A673 (cell line): ENCODE measurements around the gene BBS9. TPM values are rescaled to one million over a fixed set of nuclear protein-coding genes. Genes with fewer than 3 reads are reported as not detected.

Experiments
- BruUV-seq: library from RNA; stranded (reverse); fragments of 400-500 nt; replicated peaks from 2 replicates; lab custom pipeline; 2021; lab: Mats Ljungman, UMichigan
- CTCF ChIA-PET: fragments of 300-600 bp; sonication (Branson Sonifier 250); formaldehyde crosslinking; loops from one replicate; lab custom pipeline; 2022; ENCODE audit warnings: antibody characterized with exemption; lab: Charles Lee
- POLR2A ChIA-PET: fragments of 300-600 bp; sonication (Branson Sonifier 250); formaldehyde crosslinking; loops from one replicate; lab custom pipeline; 2022; ENCODE audit warnings: antibody characterized with exemption; ENCODE audit not compliant: low non-redundant PET; lab: Charles Lee
- DNase-seq: peaks from one replicate; pipeline ENCODE4 v3.0.0-alpha.2; 2015; ENCODE audit warnings: low spot score
- H3K27ac ChIP-seq: fragments of 200-600 bp; sonication (generic); 2 replicates; pipeline ENCODE4 v1.5.1; 2016; ENCODE audit warnings: mixed run types, low read depth, mild to moderate bottlenecking, mixed read lengths, antibody characterized with exemption, low read length; ENCODE audit not compliant: poor library complexity, severe bottlenecking
- H3K27me3 ChIP-seq: fragments of 200-600 bp; sonication (generic); replicated peaks from 2 replicates; pipeline ENCODE4 v1.6.1; 2017; ENCODE audit warnings: mixed run types, low read depth, mild to moderate bottlenecking, mixed read lengths, antibody characterized with exemption, low read length; ENCODE audit not compliant: insufficient read depth, poor library complexity
- H3K36me3 ChIP-seq: fragments of 200-600 bp; sonication (generic); 2 replicates; pipeline ENCODE4 v1.6.1; 2016; ENCODE audit warnings: mixed run types, mild to moderate bottlenecking, mixed read lengths, antibody characterized with exemption, low read length; ENCODE audit not compliant: insufficient read depth, poor library complexity, severe bottlenecking
- H3K4me1 ChIP-seq: fragments of 200-600 bp; sonication (generic); 2 replicates; pipeline ENCODE4 v1.6.1; 2017; ENCODE audit warnings: mixed run types, mild to moderate bottlenecking, mixed read lengths, antibody characterized with exemption, low read length; ENCODE audit not compliant: insufficient read depth, poor library complexity, severe bottlenecking
- H3K4me3 ChIP-seq: fragments of 200-600 bp; sonication (generic); 2 replicates; pipeline ENCODE4 v1.5.1; 2016; ENCODE audit warnings: low read depth, mixed run types, mild to moderate bottlenecking, mixed read lengths, low read length; ENCODE audit not compliant: poor library complexity, severe bottlenecking
- H3K9me3 ChIP-seq: fragments of 200-600 bp; sonication (generic); 2 replicates; pipeline ENCODE4 v1.6.1; 2016; ENCODE audit warnings: mixed run types, low read depth, mild to moderate bottlenecking, mixed read lengths, antibody characterized with exemption, low read length; ENCODE audit not compliant: poor library complexity, severe bottlenecking
- EZH2 ChIP-seq: fragments of 200-600 bp; sonication (generic); IDR thresholded peaks from 2 replicates; pipeline ENCODE4 v1.6.1; 2017; ENCODE audit warnings: borderline replicate concordance, low read depth, mild to moderate bottlenecking, mixed read lengths, antibody characterized with exemption, low read length; ENCODE audit not compliant: poor library complexity, severe bottlenecking
- intact Hi-C: fragments of 100-400 bp; cut with micrococcal nuclease; formaldehyde crosslinking; loops from one replicate; pipeline ENCODE4 v1.10.0; 2022; ENCODE audit not compliant: unreplicated experiment
- total RNA-seq: library from RNA; stranded (reverse); gene quantifications from 2 replicates; pipeline ENCODE4 v1.2.3, GENCODE V29; 2021
- TF ChIP-seq, protein P1 (sequence below): fragments of 300-800, 200-600 bp; sonication (generic); conservative IDR thresholded peaks from 2 replicates; pipeline ENCODE4 v1.5.1; 2017; ENCODE audit warnings: low read depth, mild to moderate bottlenecking, antibody characterized with exemption, low read length, moderate library complexity, mixed read lengths

Gene BBS9
- total RNA-seq, 1 experiment from 2014 or later = 9.4 TPM

DNA sequence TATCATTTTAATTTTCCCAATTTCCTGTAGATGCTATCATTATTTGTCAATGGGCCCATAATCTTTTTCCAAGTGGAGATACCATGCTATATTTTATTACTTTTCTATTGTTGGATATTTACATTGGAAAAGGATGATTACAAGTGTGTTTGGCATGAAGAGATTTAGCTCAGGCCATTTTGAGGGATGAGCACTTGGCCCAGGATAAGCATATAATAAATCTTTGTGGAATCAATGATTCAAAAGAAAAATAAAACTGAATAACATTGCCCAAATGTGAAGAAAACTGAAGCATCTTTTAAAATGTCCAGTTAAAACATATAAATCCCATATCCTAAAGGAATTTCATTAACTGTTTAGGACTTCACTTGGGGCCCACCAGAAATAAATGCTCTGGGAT, 515.1 kb downstream of the BBS9 start:
- DNase-seq = no peak
- Histone ChIP-seq H3K36me3 (no peaks in the 10 kb centered on the region), H3K27me3 (no peaks in the 10 kb centered on the region), H3K4me1 (peaks cover 1% of the 10 kb centered on the region), H3K4me3 (no peak overlapping the region), H3K27ac (no peak overlapping the region), H3K9me3 (no peaks in the 10 kb centered on the region)
- intact Hi-C loops = no loop called here
- no TSS peak for BruUV-seq
- ChIA-PET CTCF (no interaction called here), POLR2A (no interaction called here)
- TF ChIP-seq, protein P1, sequence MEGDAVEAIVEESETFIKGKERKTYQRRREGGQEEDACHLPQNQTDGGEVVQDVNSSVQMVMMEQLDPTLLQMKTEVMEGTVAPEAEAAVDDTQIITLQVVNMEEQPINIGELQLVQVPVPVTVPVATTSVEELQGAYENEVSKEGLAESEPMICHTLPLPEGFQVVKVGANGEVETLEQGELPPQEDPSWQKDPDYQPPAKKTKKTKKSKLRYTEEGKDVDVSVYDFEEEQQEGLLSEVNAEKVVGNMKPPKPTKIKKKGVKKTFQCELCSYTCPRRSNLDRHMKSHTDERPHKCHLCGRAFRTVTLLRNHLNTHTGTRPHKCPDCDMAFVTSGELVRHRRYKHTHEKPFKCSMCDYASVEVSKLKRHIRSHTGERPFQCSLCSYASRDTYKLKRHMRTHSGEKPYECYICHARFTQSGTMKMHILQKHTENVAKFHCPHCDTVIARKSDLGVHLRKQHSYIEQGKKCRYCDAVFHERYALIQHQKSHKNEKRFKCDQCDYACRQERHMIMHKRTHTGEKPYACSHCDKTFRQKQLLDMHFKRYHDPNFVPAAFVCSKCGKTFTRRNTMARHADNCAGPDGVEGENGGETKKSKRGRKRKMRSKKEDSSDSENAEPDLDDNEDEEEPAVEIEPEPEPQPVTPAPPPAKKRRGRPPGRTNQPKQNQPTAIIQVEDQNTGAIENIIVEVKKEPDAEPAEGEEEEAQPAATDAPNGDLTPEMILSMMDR = no peak
- TF ChIP-seq EZH2 = no peak

DNA sequence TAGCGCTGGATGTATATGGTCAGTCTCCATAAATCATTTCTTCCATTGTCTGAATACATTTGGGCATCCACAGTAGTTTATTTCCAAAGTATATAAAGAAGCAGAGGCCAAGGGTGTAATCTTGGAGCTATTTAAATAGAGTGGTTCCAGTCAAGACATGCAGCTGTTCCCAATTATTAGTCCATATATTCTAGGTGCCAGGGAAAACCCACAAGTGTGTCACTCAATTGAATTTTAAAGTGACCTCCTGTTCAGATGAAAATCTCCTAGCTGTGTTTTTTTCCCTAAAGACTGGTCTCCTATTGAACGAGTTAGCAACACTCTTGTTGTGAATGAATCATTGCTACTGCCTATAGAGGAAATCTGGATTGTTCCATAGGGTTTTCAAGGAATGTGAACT, 515.7 kb downstream of the BBS9 start:
- no TSS peak for BruUV-seq
- no peak for DNase-seq
- CTCF ChIA-PET = no interaction called here
- Histone ChIP-seq H3K27ac (no peak overlapping the region), H3K36me3 (no peaks in the 10 kb centered on the region), H3K9me3 (no peaks in the 10 kb centered on the region), H3K4me3 (no peak overlapping the region), H3K27me3 (no peaks in the 10 kb centered on the region), H3K4me1 (no peaks in the 10 kb centered on the region)
- POLR2A ChIA-PET = no interaction called here
- TF ChIP-seq, protein P1 = no peak
- TF ChIP-seq EZH2 = no peak
- intact Hi-C loops = no loop called here

DNA sequence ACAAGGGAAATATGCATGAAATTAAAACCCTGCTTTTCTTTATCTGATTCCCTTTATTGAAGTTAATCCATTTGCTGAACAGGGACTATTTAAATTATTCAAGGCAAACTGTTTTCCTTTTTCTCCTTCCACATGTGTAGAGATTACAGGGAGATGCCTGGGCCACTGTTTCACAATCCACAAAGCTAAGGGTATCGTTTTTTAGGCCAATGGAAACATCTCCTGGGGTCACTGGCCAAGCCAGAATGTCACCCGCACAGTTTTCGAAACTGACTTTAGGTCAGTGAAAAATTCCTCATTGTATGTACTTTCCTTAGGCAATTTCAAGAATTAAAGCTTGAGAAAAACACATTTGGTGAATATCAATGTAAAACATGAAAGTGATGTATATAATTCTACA, 516.8 kb downstream of the BBS9 start:
- no peaks in the 10 kb centered on the region for H3K27me3 ChIP-seq
- ChIA-PET CTCF (no interaction called here), POLR2A (no interaction called here)
- no peaks in the 10 kb centered on the region for H3K4me1 ChIP-seq
- intact Hi-C loops = no loop called here
- no peaks in the 10 kb centered on the region for H3K9me3 ChIP-seq
- H3K36me3 ChIP-seq = no peaks in the 10 kb centered on the region
- no peak overlapping the region for H3K27ac ChIP-seq
- TF ChIP-seq, protein P1 = no peak
- no peak for TF ChIP-seq EZH2
- H3K4me3 ChIP-seq = no peak overlapping the region
- no peak for DNase-seq
- no TSS peak for BruUV-seq
